COLO829 (cell line): ENCODE data around the gene IRF7.
"Not testable (repeated sequence)": the region's sequence is repeated elsewhere in the genome, so short reads cannot be mapped to it uniquely, and the experiment has no call there.

ENCODE experiments used
- DNase-seq: peaks from one replicate; pipeline ENCODE4 v3.0.0; 2012; ENCODE audit warnings: low spot score

The IRF7 gene

DNA sequence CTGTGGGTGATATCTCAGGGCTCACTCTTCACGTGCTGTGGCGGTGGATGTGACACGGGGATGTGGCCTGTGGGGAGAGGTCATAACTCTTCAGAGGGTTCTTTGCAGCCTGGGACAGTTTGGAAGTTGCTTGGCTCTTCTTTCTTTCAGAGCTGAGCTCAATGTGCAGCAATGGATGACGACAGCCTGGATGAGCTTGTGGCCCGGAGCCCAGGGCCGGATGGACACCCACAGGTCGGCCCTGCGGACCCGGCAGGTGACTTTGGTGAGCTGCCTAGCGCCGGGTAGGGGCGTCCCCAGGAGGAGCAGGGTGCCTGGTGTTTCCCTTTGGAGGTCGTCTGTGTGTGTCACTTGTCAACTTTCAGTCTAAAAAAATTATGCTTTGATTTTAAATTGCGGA, 34.4 kb downstream of the IRF7 start:
- no peak for DNase-seq

DNA sequence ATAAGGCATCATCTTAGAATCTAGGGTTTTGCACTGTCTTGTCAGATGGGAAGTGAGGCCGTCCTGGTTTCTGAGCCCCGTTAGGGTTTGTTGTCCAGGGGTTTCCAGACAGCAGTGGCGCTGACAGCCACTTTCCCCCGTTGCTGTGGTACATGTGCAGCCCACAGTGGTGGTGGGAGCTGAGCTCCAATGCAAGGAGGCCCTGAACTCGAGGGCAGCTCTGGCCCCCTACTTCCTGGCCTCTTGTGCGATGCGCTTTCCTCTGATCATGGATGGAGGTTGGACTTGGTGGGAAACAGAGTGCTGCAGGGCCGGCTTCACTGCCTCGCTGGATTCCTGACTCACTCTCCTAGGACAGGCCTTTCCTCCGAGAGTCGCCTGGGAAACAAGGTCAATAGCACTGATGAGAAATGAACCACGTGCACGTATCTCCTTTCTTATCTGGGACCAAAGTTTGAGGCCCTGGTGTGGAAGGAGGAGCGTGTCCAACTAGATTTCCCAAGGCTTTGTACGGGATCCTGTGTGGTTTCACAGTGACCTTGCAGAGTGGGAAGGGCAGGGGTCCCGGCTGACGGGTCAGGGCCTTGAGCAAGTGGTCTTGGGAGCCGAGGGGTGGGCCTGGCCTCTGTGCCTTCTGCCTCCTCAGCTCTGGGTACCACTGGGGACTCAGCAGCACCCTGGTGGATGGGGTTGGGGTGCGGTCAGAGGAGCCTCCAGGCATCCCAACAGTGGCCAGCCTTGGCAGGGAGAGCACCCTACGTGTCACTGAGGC, 35.7 kb downstream of the IRF7 start:
- no peak for DNase-seq

DNA sequence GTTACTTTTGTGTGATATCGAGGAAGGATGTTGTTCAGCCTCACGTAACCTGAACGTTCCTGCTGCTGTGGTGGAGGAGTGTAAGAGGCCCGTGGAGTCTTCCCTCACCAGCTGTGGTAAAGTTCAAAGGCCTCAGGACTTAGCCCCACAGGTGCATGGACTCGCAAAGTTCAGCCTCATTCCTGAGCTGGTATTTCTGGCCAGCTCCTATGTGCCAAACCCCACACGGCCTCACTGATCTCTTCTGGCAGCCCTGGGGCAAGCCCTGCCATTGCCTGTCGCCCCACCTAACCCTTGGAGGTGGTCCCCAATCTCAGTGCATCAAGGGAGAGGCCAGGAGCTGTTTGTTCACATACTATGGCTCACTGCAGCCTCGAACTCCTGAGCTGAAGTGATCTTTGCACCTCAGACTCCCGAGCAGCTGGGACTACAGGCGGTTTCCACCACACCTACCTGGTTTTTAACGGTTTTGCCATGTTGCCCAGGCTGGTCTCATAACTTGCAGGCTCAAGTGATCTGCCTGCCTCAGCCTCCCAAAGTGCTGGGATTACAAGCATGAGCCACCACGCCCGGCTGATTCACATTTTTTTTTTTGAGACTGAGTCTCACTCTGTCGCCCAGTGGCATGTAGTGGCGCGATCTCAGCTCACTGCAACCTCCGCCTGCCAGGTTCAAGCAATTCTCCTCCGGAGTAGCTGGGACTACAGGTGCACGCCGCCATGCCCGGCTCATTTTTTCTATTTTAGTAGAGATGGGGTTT, 37.3 kb downstream of the IRF7 start:
- no peak for DNase-seq

DNA sequence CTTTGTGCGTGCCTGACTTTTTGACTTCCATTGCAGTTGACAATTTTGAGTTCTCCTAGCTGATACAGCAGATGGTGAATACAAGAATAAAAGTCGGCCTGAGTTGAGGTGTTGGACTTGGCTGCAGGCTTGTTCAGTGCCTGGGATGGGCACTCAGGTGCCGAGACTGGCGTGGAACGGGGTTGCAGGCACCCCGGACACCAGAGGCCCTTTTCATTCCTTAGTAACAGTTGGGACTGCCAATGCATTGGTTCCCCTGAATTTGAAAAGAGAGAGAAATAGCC, 38.2 kb downstream of the IRF7 start:
- DNase-seq = no peak

DNA sequence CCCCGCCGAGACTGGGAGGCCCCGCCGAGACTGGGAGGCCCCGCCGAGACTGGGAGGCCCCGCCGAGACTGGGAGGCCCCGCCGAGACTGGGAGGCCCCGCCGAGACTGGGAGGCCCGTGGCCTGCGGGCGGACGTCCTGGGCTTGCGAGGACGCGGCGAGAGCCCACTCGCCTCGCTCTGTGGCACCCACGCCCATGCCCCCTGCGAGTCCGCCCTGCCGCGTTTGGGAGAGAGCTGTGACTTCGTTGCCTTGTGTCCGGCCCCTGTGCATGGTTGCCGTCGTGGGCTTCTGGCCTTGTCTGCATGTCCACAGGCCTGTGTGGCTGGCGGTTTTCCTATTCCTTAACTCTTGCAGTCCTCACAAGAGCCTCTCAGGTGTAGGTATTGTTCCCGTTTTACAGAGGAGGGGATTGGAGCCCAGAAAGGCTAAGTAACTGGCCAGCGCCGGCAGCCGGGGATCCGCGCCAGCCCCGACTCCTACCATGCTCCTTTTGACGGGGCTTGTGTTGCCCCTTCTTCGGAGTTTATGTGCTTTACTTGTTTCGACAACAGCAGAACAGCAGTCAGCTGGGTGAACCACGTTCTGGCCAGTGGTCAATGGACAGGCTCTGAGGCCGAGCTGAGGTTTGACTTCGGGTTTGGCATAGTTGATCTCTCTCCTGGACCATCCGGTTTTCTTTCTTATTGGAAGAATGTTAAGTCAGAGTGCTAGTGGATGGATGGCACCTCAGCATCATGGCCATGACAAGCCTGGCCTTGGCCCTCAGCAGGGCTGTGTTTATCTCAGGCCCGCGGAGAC, 38.7 kb downstream of the IRF7 start:
- no peak for DNase-seq

DNA sequence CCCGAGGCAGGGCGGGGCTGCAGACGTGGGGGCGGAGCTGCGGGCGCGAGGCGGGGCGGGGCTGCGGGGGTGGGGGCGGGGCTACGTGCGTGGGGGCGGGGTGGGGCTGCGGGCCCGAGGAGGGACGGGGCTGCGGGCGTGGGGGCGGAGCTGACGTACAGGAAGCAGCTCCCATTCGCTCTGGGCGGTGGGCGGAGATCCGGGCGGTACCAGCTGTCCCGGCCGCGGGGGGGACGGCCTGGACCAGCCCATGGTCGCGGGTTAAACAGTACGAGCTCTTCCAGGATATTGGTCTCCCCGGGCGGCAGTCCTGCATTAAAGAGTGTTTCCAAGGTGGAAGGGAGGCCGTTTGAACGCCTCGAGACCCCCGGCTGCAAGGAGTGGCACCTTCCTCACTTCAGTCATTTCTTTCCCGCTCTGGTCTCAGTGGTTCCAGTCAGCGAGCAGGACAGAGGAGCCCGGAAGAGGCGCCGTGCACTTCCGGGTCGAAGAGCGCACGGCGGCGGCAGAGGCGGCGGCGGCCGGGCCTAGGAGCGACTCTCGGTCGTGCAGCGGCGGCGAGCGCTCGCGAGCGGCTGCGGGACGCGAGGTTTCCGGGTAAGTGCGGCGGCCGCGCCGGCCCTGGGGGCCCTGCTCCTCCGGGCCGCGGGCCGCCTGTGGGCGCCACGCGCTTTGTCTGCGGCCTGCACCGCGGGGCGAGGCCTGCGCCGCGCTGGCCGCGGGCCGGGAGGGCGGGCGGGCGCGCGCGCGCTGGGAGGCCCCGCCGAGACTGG, 39.6 kb downstream of the IRF7 start, which contains the start of gene PHRF1:
TSS of gene PHRF1 (plus strand) at position 475 of the 773 bp plus-strand sequence. CDS start 5,043 bp downstream, outside the sequence.
- DNase-seq = peak; percentile 98

DNA sequence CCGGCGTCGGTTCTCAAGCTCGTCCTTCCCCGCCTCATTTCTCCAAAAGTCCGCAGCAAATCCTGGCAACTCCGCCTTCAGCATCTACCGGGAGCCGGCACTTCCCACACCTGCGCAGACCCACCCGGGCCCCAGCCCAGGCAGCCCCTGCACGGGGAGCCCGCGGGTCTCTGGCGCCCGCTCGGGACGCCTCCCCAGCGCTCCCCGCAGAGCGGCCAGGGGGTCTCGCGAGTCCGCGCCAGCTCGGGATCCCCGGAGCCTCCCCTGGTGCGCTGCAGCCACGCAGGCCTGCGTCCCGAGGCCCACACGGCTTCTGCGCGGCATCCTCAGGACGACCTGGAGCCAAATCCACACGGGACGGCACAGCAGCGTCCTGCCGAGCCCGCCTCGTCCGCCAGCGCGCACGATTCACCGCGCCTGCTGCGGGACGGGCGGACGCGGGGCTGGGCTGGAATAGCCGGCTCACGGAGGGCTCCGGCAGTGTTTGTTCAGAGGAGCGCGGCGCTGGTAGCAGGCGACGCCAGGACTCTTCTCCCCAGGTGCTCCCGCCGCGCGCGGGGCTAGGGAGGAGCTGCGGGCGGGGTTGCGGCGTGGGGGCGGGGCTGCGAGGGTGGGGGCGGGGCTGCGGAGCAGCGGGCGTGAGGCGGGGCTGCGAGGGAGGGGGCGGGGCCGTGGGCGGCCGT, 40.3 kb downstream of the IRF7 start:
- no peak for DNase-seq

DNA sequence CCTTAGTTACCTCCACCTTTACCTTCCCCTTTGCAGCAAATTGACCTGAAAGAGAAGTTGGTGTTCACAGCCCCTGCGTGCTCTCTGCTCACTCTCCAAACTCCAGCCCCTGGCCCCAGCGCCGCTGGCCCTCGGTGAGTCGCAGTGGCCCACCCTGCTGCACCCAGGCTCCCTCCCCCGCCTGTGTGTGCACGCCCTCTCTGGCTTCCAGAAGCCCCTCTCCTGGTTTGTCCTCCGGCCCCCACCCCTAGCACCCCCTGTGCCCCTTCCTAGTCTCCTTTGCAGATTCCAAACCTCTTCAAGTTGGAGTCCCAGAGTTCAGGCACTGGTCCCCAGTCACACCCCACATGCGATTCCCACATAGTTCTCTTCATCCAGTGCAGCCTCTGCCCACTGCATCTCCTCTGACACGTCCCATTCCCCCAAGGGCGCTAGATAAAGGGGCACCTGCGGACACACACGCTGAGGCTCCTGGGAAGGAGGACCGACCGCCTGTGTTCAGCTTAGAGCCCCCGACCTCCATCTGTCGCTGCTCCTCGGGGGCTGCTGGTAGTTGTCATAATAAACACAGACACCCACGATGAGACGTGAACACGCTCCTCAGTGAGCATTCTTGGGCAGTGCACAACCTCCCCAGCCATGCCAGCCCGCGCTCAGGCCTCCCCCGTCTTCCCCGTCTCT, 41.0 kb downstream of the IRF7 start:
- no peak for DNase-seq

DNA sequence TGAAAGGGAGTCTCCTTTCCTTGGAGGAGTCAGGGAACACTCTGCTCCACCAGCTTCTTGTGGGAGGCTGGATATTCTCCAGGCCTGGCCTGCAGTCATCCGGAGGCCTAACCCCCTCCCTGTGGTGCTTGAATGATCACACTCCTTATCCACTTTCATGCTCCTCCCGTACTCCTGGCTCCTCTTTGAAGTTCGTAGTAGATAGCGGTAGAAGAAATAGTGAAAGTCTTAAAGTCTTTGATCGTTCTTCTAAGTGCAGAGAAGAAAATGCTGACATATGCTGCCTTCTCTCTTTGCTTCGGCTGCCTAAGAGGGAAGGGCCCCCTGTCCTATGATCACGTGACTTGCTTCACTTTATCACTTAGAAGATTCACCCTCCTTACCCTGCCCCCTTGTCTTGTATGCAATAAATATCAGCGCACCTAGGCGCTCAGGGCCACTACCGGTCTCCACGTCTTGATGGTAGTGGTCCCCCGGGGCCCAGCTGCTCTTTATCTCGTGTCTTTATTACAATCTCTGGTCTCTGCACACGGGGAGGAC, 41.6 kb downstream of the IRF7 start:
- not testable (repeated sequence) for DNase-seq

DNA sequence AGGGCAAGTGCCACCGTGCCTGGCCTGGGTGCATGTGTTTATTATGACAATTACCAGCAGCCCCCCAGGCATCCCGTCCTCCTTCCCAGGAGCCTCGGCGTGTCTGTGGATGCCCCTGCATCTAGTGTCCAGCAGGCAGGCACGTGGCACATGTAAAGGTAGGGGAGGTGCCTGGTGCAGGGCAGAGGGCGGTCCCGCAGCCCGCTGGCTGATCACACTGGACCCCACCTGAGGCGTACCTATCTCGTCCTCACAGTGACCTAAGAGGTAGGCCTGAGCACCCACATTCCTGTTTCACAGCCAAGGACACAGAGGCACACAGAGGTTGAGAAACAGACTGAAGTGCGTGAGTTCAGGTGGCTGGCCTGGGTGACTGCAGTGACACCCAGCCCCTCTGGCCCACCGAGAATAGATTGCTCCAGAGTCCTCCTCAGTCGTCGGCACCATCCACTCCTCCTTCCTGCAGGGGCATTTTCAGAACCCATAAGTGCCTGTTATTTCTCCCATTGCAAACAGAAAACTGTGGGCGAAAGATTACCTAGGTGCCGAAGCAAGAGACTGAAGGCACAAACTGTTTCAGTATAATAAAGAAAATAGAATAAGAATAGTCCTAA, 42.5 kb downstream of the IRF7 start:
- no peak for DNase-seq

DNA sequence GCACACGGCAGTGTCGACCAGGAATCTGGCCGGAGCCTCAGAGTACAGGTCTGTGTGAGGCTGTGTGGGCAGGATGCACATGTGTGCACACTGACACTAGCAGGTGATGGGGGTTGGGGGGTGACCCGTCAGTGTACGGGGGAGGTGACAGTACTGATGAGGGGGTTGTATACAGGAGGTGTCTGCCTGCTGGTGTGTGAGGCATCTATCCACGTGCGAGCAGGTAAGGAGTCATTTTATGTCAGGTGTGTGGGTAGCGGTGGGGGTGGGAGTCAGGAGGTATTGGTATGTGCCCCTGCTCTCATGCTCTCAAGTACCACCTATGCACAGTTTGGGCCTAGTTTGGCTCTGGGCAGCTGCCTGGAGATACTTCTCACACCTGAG, 44.0 kb downstream of the IRF7 start:
- no peak for DNase-seq

DNA sequence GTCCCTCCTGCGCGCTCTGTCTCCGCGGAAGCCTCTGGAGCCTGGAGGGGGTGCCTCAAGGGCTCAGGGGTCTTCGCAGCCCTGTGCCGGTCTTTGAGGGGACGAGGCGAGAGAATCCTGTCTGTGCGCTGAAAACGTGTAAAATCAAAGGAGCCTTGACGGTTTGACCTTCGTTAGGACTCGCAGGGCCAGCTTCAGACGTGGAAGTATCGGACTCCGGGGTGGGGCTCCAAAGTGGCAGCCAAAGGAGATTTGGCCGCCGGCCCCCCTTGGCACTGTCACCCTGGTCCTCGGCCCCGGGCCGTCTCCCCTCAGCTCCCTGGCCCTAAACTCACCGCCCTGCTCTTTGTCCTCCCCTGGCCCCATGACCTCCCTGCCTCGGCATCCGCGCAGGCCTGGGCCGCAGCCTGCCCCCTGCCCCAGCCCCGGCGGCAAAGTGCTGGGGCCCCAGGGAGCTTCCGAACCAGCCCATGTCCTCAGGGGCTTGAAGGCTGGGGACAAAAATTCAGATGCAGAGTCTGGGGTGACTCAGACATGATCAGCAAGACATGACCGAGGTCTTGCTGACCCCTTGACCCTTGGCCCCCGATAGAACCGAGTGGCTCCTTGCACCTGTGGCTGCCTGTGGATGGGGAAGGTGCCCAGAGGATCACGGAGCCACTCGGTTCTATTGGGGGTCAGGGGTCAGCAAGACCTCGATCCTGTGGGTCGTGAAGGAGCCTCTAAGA, 46.4 kb downstream of the IRF7 start:
- no peak for DNase-seq

DNA sequence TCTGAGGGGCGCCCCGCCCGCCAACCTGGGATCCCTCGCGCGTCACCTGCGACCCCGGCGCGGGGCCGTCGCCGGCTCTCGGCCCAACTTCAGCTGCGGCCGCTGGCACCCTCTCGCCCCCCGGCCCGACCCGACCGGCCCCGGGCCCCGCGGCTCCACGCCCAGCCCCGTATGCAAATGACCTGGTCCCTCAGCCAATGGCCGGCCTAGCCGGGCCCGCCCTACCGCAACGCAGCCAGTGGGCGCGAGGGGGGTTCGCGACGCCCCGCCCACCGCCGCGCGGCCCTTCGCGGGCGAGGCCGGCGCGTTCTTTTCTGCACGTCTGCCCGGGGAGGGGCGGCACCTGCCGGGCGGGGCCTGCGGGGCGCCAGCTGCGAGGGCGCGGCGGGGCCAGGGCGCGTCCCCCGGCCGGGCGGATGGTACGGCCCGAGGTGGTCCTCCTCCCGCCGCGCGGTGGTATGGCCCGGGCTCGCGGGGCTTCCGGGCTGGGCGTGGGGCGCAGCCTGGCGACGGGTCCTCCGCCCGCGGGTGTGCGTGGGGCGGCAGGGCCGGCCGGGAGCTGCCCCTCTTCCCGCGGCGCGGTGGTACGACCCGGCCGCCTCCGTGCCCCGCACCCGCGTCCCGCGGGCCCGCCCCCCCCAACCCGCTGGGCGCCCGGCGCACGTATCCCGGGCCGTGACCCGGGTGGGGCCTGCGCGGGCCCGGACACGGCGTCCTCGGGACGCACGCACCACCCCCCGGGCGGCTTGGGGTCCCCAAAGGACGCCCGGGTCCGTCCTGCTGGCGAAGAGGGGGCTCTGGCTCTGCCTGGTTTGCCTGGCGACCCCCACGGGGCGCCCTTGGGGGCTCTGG, 47.2 kb downstream of the IRF7 start:
- peak; percentile 96 for DNase-seq

DNA sequence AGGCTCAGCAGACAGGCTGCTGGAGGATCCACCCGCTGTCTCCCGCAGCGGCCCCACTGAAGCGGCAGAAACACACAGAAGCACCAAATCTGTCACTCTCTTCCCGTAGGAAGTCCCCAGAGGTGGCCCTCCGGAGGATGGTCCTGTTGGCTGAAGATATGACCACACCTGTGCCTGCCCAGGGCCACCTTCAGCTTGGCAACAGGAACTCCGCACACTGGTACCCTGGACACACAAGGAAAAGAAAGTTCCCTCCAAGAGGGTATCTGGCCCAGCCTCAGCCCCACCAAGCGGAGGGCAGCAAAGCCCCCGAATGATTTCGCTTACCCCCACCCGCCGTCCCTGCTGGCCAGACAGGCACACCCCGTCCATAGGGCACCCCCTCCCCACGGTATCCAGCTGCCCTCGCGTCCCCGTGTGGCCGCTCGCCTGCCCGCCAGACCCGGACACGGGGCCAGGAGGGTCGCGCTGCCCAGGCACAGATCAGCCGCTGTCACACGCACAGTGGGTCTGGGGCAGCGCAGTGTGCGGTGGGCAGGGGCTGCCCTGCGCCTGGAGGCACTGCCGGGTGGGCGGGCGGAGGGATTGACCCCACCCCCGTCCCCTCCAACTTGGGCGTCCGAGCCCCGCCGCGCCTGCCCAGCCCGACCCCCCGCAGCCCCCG, 48.0 kb downstream of the IRF7 start:
- no peak for DNase-seq

DNA sequence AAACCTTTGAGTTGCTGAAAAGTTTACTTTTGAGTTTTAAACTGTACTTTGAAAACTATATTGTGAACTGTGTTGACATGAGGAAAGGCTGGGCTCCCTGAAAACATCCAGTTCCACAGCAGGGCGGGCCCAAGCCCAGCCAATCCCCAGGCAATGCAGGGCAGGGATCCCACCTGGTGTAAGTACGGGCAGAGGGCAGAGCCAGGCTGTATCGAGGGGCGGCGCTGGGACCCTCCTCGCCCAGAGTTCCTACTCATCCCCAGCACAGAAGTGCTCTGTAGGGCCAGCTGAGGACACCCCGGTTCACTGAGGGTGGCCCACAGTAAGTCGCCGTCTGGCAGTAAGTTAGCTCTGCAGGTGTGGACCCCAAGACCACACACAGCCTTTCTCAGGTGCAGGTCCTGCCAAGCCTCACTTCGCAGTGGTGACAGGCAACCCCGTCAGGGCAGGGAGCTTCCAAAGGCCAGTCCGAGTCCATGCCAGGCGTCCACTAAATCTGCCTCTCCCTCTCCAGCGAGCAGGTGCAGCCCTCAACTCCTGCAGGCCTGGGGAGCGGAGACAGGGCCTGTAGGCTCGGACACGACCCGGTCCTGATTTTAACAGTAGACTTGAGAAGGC, 48.6 kb downstream of the IRF7 start:
- no peak for DNase-seq

DNA sequence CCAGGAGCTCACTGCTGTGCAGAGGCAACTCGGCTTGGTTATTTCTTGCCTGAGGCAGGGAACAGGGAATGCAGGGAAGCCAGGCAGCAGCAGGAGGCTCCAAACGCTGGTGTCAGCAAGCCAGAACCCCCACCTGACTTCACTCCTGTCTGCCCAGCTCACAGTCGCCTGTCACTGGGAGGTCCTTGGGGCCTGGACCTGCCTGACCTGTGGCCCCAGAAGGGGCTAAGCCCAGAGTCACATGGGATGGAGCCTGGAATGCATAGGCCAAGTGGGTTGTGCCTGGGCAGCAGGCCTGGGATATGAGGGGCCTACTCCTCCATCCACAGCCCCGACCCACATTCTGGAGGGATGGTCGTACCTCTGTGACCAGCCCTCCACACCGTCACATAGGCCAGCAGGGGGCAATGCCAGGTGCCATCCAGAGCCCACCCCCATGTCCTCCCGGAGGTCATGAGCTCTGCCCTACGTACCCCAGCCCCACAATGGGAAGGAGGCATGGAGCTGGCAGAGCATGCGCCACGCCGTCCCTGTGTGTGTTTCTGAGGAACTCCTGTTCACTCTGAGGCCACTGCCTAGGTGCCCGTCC, 49.7 kb downstream of the IRF7 start:
- no peak for DNase-seq
